Stimulated activated CD4-positive, alpha-beta T cell treated with anti-CD3 and anti-CD28 coated beads, Interleukin-15, amount 100 ng/mL, for 48 hours (primary cell): Measurements from ENCODE around the gene CFAP74.
"Not testable (repeated sequence)": the region's sequence is repeated elsewhere in the genome, so short reads cannot be mapped to it uniquely, and the experiment has no call there.

Source experiments
- DNase-seq, 2 donors: peaks; one replicate each; pipeline ENCODE4 v3.0.0-alpha.2; 2020; ENCODE audit warnings: low read depth in 2 of 2

CFAP74 gene

DNA sequence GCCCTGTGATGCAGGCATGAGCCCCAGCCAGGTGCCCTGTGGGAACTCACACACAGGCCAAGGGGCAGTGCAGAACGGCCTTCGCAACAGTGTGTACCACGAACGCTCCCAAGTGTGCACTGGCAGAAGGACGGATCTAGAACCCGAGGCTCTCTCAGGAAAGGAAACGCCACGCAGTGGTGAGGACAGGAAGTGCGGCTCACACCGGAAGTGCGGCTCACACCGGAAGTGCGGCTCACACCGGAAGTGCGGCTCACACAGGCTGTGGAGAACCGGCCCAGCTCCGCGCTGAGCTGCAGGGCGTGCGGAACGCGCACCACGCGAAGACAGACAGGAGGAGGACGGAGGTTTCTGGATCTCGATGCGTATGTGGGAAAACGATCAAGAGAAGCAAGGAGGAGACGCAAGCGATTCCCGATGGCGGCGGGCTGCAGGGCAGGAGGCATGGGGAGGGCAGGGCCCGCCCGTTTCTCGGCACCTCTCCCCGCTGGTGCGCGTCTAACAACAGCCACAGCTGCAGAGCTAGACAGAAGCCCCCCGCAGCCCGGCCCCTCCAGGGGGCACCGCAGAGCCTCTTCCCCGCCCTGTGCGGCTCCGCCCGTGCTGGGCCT is 48.6 kb downstream of the CFAP74 start:
- DNase-seq: peak in 1 of 2 donors; percentile 25

GRCh38 chr1:1954015-1954414 is 49.6 kb downstream of the CFAP74 start:
- no peak for DNase-seq

DNA sequence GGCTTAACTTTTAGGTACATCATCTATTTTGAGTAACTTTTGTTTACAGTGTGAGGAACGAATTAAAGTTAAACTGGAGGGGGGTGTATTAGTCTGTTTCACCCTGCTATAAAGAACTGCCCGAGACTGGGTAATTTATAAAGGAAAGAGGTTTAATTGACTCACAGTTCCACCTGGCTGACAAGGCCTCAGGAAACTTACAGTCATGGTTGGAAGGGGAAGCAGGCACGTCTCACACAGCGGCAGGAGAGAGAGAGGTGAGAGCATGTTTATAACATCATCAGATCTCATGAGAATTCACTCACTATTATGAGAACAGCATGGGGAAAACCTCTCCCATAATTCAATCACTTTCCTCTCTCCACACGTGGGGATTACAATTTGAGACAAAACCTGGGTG is 52.6 kb downstream of the CFAP74 start:
- no peak for DNase-seq

DNA sequence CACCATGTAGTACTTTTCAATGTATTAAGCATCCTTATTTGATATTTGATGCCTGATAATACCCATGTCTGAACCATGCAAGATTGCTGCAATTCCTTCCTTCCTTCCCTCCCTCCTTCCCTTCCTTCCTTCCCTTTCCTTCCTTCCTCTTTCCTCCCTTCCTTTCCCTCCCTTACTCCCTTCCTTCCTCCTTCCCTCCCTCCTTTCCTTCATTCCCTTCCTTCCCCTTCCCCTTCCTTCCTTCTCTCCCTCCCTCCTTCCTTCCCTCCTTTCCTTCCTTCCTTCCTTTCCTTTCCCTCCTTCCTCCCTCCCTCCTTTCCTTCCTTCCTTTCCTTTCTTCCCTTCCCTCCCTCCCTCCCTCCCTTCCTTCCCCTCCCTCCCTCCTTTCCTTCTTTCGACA is 54.8 kb downstream of the CFAP74 start:
- DNase-seq: no peak

- no peak for DNase-seq
Observed at GRCh38 chr1:1947493-1947892, 56.1 kb downstream of the CFAP74 start.

- DNase-seq: no peak
Observed at GRCh38 chr1:1946540-1946939, 57.0 kb downstream of the CFAP74 start.

- no peak for DNase-seq
Observed at GRCh38 chr1:1945782-1946393, 57.7 kb downstream of the CFAP74 start.

DNA sequence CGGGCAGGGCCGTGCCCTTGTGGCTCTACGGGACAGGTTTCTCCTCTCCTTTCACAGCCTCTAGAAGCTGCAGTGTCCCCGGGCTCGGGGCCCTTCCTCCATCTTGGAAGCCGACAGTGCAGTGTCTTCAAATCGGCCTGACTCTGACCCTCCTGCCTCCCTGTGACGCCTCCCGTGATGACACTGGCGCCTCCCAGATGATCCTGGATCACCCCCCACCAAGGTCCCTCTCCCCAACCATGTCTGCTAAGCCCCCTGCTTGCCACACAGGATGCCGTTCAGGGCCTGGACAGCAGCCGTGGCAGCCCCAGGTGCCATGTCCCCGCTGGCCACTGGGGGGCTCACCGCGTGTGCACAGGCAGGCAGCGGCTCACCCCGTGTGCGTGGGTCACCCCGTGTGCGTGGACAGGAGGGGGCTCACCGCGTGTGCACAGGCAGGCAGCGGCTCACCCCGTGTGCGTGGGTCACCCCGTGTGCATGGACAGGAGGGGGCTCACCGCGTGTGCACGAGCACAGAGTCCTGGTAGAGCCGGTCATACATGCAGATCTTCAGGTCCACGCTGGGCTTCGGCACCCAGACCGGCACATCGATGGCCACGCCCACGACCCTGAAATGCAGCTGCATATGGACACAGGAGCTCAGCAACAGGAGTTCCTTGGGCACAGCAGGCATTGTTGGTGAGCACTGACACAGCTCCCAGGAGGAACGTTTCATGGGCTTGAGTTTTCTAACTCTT is 59.6 kb downstream of the CFAP74 start:
- DNase-seq: peak; percentile 22 to 43

GRCh38 chr1:1942753-1943656 is 60.6 kb downstream of the CFAP74 start:
- no peak for DNase-seq

GRCh38 chr1:1941868-1942752 is 61.5 kb downstream of the CFAP74 start:
- no peak for DNase-seq

GRCh38 chr1:1941211-1941841 is 62.3 kb downstream of the CFAP74 start:
- DNase-seq: no peak

DNA sequence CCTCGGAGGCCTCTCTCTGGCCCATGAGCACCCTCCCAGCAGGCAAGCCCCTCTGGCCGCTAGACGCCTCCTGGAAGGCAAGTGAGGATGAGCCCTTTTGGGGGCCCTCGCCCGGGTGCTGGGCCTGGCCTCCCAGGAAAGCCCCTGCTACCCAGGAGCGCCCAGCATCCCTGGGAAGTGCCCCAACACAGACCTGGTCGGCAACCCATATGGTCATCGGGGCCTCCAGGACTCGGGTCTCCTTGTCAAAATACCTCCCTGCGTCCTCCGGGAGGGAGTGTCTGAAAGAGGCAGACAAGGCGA is 63.5 kb downstream of the CFAP74 start:
- no peak for DNase-seq

DNA sequence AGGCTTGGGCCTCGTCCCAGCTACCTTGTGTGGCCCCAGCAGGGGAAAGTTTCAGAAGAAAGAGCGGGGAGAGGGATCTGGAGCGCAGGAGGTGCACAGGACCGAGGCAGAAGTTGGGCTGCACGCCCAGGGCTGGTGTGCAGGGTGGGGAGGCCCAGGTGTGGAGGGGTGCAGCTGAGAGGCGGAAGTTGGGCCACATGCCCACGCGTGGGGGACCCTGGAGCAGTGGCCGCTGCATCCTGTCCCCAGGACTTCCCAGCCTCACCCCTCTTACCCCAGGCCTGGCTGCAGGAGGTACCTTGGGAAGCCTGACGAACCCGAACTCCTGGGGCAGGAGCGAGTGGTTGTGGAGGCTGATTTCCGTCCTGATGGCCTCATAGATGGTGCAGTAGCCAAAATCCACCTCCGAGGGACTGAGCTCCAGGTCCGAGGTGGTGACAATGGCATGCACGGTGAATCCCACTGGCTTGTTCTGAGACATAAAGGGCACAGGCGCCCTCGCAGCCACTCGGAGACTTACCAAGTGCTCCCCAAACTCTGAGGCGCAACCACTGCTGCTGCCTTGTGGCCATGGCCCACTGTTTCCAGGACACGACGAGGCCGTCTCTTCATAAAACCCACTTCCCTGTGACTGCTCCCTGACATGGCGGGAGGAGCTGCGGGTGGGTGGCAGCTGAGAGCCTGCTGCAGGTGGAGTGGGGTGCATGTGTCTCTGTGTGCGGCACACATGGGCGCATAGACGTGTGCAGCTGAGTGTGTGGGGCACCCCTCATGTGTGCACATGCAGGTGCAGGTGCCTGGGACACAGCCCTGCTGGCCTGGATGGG is 64.1 kb downstream of the CFAP74 start:
- DNase-seq: no peak

DNA sequence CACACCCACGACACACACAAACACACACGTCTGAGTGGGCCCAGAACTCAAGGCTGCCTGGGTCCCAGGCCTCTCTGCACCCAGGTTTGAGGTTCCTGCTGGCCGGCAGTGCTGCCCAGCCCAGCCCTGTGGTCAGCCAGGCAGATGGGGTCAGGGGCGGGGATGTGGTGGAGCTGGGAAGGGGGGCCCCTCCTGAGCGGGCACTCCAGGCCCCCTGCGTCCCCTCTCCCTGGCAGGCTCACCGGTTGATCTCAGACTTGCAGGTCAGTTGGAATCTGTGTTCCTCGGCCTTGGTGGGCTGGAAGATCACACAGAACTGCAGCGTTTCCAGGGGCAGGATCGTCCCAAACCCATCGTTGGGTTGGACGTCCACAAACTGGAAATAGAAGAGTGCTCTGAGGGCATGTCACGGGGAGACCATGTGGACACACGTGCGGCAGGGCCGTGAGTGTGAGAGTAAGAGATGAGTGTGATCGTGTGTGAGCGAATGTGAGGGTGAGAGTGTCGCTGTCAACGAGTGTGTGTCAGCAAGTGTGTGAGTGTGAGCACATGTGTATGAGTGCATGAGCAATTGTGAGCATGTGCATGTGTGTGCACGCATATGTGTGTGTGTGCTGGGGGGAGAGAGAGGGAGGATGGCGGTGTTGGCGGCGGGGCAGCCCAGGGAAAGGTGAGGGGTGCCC is 64.8 kb downstream of the CFAP74 start:
- no peak for DNase-seq

GRCh38 chr1:1938276-1938573 is 65.4 kb downstream of the CFAP74 start:
- no peak for DNase-seq

DNA sequence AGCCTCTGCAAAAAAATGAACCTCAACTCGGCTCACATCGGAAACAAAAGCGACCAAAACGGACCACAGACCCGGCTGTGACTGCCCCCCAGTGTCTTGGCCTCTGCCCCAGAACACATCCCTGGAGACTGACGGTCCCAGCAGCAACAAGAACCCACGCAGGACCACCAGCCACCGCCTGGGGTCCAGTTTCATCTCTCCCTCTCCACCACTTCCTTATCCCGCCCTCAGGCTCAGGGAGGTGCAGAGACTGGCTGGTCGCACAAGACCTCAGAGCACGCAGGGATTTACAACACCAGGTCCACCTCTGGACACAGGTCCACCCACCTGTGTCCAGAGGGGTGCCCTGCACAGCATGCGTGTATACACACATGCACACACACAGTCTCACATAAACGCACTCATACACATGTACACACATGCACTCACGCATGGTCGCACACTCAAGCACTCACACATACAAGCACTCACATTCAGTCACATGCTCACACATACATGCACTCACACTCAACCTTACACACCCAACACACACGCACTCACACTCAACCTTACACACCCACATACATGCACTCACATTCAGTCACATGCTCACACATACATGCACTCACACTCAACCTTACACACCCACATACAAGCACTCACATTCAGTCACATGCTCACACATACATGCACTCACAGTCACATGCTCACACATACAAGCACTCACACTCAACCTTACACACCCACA is 65.9 kb downstream of the CFAP74 start:
- no peak for DNase-seq

GRCh38 chr1:1937061-1937460 is 66.5 kb downstream of the CFAP74 start:
- no peak for DNase-seq

DNA sequence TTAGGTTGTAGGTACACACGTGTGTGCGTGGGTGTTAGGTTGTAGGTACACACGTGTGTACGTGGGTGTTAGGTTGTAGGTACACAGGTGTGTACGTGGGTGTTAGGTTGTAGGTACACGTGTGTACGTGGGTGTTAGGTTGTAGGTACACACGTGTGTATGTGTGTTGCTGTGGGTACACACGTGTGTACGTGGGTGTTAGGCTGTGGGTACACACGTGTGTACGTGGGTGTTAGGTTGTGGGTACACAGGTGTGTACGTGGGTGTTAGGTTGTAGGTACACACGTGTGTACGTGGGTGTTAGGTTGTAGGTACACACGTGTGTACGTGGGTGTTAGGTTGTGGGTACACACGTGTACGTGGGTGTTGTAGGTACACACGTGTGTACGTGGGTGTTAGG is 68.7 kb downstream of the CFAP74 start:
- DNase-seq: not testable (repeated sequence)
